GM12873 (cell line): ENCODE measurements around the gene OTX2.

ENCODE experiments used
- CTCF ChIP-seq: IDR thresholded peaks from 2 replicates; pipeline ENCODE4 v1.5.1; 2012; ENCODE audit warnings: low read depth, mild to moderate bottlenecking, moderate library complexity, low read length, control low read depth; ENCODE audit not compliant: insufficient read depth; ENCODE audit errors: missing control alignments

The OTX2 gene

GRCh38 chr14:56797569-56798446, 12.5 kb downstream of the OTX2 start:
- no peak for TF ChIP-seq CTCF

- TF ChIP-seq CTCF: no peak
Observed at GRCh38 chr14:56797003-56797568, 13.2 kb downstream of the OTX2 start.

- no peak for TF ChIP-seq CTCF
Observed at GRCh38 chr14:56796259-56796658, 14.0 kb downstream of the OTX2 start.

DNA sequence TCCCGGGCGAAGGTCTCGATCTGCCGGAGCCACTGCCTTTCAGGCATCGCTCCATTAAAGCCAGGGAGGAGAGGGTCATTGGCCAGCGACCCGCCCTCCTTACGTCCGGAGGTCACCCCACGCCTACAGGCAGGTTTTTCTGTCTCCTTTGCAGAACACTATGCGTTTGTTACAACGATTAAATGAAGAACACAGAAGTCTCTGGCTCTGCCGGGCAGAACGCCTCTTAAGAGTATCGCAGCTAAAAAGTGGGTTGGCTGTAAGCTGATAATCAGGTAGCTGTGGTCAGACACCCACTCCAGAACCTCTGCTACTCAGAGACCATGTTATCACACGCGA, 15.0 kb downstream of the OTX2 start:
- no peak for TF ChIP-seq CTCF

- TF ChIP-seq CTCF: no peak
Observed at GRCh38 chr14:56794557-56795283, 15.6 kb downstream of the OTX2 start.

DNA sequence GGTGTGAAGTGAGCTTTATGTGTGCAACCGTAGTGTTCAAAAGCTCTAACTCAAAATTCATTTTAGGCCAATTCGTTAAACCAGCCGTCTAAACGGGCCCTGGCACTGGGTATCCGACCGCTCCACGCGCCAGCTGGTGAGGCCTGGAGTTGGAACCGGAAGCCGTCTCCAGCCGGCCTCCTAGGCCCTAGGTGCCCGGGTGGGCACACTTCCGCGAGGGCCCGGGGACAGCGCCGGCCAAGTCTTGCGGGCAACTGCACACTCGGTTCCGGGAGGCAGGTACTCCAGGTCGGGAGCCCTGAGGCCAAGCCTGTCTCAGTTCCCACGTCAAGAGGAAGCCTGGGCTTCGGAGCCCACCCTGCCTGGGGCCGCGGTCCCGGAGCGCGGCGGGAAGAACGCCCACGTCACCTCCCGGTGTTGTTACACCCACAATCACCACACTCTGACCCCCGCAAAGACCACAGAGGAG, 16.2 kb downstream of the OTX2 start:
- TF ChIP-seq CTCF: no peak

DNA sequence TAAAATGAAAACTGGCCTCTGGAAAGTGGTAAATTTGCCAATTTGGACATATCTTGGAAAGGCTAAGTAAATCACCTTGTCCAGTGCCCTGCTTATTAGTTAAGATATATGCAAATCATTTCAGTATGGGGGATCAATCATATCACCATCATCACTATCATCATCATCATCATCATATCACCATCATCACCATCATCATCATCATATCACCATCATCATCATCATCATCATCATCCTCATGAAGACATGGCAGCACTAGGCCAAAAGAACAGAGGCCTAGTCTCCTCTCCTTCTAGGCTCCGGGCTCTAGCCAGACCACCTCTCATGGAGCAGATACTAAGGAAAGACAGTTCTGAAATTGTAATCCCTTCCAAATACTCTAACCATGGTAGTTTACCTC, 20.3 kb downstream of the OTX2 start:
- TF ChIP-seq CTCF: no peak
